Spleen (tissue), 11 donors: ENCODE results near the gene TSPAN14. TPM values are rescaled to one million over a fixed set of nuclear protein-coding genes. Genes with fewer than 3 reads are reported as not detected.

Experiments
- DNase-seq: peaks from one replicate; pipeline ENCODE4 v3.0.0-alpha.2; 2020
- H3K27ac ChIP-seq, 8 donors: fragments of 200-600 bp; sonication (generic) in 7 of 8; 1 replicate in 4 of 8; 2 replicates in 4 of 8; pipeline versions ENCODE4 v1.5.0 to v1.8.0; 2016 to 2021; ENCODE audit warnings: inconsistent platforms in 4 of 8, mild to moderate bottlenecking in 4 of 8, moderate library complexity in 1 of 8
- H3K27me3 ChIP-seq, 7 donors: fragments of 200-600 bp; sonication (generic) in 6 of 7; replicated peaks in 1 of 7; 1 replicate in 4 of 7; 2 replicates in 3 of 7; pipeline versions ENCODE4 v1.5.0 to v1.8.0; 2016 to 2021; ENCODE audit warnings: inconsistent platforms in 3 of 7, mild to moderate bottlenecking in 1 of 7
- H3K36me3 ChIP-seq, 6 donors: fragments of 200-600 bp; sonication (generic) in 5 of 6; 1 replicate in 4 of 6; 2 replicates in 2 of 6; pipeline versions ENCODE4 v1.5.0 to v1.8.0; 2016 to 2021; ENCODE audit warnings: inconsistent platforms in 2 of 6
- H3K4me1 ChIP-seq, 6 donors: fragments of 200-600 bp; sonication (generic) in 5 of 6; 1 replicate in 3 of 6; 2 replicates in 3 of 6; pipeline versions ENCODE4 v1.5.0 to v1.8.0; 2016 to 2021; ENCODE audit warnings: inconsistent platforms in 3 of 6
- H3K4me3 ChIP-seq, 8 donors: fragments of 200-600 bp; sonication (generic) in 7 of 8; 1 replicate in 4 of 8; 2 replicates in 4 of 8; pipeline versions ENCODE4 v1.5.0 to v1.8.0; 2016 to 2021; ENCODE audit warnings: inconsistent platforms in 4 of 8, mild to moderate bottlenecking in 4 of 8, moderate library complexity in 2 of 8
- H3K9me3 ChIP-seq, 8 donors: fragments of 200-600 bp; sonication (generic) in 7 of 8; 1 replicate in 4 of 8; 2 replicates in 4 of 8; pipeline versions ENCODE4 v1.5.0 to v1.8.0; 2016 to 2021; ENCODE audit warnings: inconsistent platforms in 4 of 8
- POLR2A ChIP-seq, 3 donors: fragments of 450-650 bp; IDR thresholded peaks; one replicate each; pipeline ENCODE4 v1.5.1; 2017; ENCODE audit warnings: antibody characterized with exemption in 3 of 3, mild to moderate bottlenecking in 1 of 3
- POLR2AphosphoS5 ChIP-seq, 3 donors: sonication (generic); formaldehyde crosslinking; IDR thresholded peaks; one replicate each; pipeline ENCODE4 v1.5.1; 2017; ENCODE audit warnings: antibody characterized with exemption in 3 of 3
- WGBS, 5 donors: extraction: QIAGEN DNeasy Blood & Tissue Kit in 3 of 5; methylation state at CpG; one replicate each; pipeline versions ENCODE4 v1.1.5 to v1.1.7; 2013 to 2018; 5-methylcytosine and 5-hydroxymethylcytosine counted together
- intact Hi-C: fragments of 100-400 bp; cut with DNase I; formaldehyde crosslinking; loops from one replicate; pipeline ENCODE4 v1.15.0; 2023; ENCODE audit warnings: low total_unique reads
- polyA plus RNA-seq, 3 donors: library from polyadenylated mRNA; stranded (reverse); fragments of 200-250 nt; gene quantifications; one replicate each; pipeline ENCODE4 v1.2.1, GENCODE V29; 2013
- total RNA-seq, 7 donors: library from RNA; depleted of rRNA in 3 of 7; stranded (reverse); fragments of >200 nt in 3 of 7; fragmentation: NEBNext Ultra II Directional in 4 of 7; extraction: Animal tissue kit (Norgen Biotek cat#: 25700) in 4 of 7; gene quantifications; one replicate each; pipeline versions ENCODE4 v1.1.0 to v1.2.1, GENCODE V29; 2016 to 2021
- TF ChIP-seq, protein P1 (sequence below), 11 experiments: fragments of 200-600 bp in 7 of 11; fragments of 450-650 bp in 4 of 11; sonication (generic) in 4 of 11; IDR thresholded peaks in 8 of 11; conservative IDR thresholded peaks in 3 of 11; 1 replicate in 7 of 11; 2 replicates in 4 of 11; pipeline versions ENCODE4 v1.4.0 to v1.8.0; 2016 to 2021; ENCODE audit warnings: antibody characterized with exemption in 11 of 11, inconsistent platforms in 4 of 11, mild to moderate bottlenecking in 1 of 11
- donor health status: healthy with polysubstance abuse.
- donor health status: DM: no; HTN: no; CAD: no; lungs with moderate emphysema.
- donor health status: DM: no; HTN: no; CAD: no.
- donor health status: Bipolar disorder and iron deficiency.
- donor health status: healthy.
- donor health status: DM: no; HTN: no; CAD: no.
- donor health status: DM: yes; HTN: yes; CAD: no.

Gene TSPAN14
- total and polyA plus RNA-seq, 10 donors = 13.3 to 172 (median 108) TPM

DNA sequence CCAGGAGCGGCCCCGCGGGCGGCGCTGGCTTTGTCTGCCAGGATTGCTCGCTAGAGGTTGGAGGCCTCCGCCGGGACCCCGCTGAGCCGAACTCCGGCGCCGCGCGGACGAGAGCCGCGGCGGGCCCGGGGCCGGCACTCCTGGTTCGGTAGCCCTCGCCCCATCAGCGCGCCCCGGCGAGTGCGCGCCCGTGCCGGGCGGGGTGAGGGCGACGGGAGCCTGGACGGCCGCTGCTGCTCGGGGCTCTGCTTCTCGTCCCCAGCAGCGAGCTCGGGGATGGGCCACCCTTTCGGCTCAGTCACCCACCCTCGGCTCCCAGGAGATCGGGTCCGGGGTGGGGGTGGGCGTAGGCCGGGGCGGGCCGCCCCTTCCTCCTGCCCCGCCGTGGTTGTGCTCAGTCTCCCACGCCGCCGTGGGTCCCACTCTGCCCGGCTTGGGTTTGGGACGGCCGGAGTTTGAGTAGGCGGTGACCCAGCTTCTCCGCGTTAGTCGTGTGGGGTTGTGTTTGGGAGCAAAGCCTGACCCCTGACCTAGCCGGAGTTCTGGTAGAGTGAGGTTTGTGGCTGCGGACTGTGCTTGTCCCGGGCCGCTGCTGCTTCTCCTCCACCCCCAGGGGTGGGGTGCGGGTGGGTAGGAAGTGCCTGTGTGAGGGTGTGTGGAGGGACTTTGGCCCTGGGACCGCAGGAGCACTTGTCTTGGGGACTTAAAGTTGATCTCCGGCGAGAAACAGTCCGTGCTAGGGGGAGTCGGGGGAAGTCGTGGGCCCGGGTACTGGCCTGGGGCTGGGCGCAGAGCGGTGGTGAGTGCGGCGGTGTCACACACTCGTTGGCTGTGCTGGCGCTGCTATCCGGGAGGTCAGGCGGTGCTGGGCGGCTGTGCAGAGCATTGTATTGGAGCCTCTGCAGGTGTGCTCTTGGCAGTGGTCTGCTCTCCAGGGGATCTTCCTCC, 677 bp downstream of the TSPAN14 start:
- Histone ChIP-seq H3K4me3 (peak overlapping the region; percentile 78 to 96 (median 82)), H3K27me3 (no peaks in the 10 kb centered on the region), H3K27ac (peak overlapping the region; percentile 92 to 99 (median 98)), H3K36me3 (peaks cover 0 to 12% (median 0%) of the 10 kb centered on the region in 6 donors), H3K9me3 (peaks cover 0 to 6% (median 0%) of the 10 kb centered on the region in 8 donors), H3K4me1 (peaks cover 46 to 75% (median 55%) of the 10 kb centered on the region in 6 donors)
- TF ChIP-seq POLR2AphosphoS5 (IDR thresholded peaks at IDR 0.05) = peak; percentile 65 to 80 (median 76)
- TF ChIP-seq POLR2A (IDR thresholded peaks at IDR 0.05) = no peak
- TF ChIP-seq, protein P1, sequence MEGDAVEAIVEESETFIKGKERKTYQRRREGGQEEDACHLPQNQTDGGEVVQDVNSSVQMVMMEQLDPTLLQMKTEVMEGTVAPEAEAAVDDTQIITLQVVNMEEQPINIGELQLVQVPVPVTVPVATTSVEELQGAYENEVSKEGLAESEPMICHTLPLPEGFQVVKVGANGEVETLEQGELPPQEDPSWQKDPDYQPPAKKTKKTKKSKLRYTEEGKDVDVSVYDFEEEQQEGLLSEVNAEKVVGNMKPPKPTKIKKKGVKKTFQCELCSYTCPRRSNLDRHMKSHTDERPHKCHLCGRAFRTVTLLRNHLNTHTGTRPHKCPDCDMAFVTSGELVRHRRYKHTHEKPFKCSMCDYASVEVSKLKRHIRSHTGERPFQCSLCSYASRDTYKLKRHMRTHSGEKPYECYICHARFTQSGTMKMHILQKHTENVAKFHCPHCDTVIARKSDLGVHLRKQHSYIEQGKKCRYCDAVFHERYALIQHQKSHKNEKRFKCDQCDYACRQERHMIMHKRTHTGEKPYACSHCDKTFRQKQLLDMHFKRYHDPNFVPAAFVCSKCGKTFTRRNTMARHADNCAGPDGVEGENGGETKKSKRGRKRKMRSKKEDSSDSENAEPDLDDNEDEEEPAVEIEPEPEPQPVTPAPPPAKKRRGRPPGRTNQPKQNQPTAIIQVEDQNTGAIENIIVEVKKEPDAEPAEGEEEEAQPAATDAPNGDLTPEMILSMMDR (IDR thresholded peaks at IDR 0.05 in 8 of 11, conservative IDR thresholded peaks at IDR 0.05 in 3 of 11) = peak in 1 of 11 experiments; percentile 10
- WGBS, 5 donors = 0 to 1% (median 1%) methylated on average over 21 to 81 of the region's 81 CpGs
- peak; percentile 92 for DNase-seq
- intact Hi-C loops = no loop called here

DNA sequence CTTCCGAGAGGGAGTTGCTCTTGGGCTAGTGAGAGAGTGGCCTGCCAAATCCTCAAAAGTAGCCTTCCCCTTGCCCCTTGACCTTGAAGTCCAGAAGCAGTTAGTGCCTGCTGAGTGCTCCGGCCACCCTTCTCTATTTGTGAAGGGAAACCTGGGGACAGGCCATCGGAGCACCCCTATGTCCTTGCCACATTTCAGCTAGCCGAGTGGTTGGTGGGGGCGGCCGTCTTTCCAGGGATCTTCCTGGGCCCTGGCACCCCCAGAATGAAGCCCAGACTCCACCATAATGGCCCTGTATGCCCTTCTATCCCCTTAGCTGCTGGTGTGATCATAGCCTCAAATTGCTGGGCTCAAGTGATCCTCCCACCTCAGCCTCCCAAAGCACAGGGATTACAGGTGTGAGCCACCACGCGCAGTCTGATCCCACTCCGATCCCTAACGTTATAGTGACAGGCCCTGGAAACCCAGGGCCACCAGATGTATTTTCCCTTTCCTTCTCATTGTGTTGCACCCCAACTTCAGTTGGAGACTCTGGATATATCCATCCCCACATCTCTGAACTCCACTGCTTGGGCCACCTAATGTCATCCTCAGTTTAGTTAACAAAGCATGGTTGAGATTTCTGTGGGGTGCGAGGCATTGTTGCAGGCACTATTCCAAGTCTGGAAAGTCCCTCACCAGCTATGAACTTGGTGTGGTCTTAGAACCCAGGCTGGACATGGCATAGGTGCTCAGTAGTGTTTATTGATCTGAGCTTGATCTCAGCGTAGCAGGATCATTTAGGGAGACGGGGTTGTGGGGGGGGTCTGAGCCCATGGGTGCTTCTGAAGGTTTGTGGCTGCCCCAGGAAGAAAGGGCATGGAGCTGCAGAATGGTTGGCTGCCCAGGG, 1.6 kb downstream of the TSPAN14 start:
- peaks cover 55 to 75% (median 64%) of the 10 kb centered on the region in 6 donors for H3K4me1 ChIP-seq
- H3K27me3 ChIP-seq = no peaks in the 10 kb centered on the region
- H3K9me3 ChIP-seq = peaks cover 0 to 6% (median 0%) of the 10 kb centered on the region in 8 donors
- WGBS, 5 donors = 55 to 72% (median 62%) methylated on average over 10 to 13 of the region's 13 CpGs
- H3K27ac ChIP-seq = peak overlapping the region in 7 of 8 donors; percentile 92 to 99 (median 99)
- intact Hi-C loops = no loop called here
- no peak for DNase-seq
- peaks cover 0 to 12% (median 0%) of the 10 kb centered on the region in 6 donors for H3K36me3 ChIP-seq
- H3K4me3 ChIP-seq = peak overlapping the region; percentile 78 to 96 (median 82)
- no peak for TF ChIP-seq POLR2AphosphoS5 (IDR thresholded peaks at IDR 0.05)
- TF ChIP-seq POLR2A (IDR thresholded peaks at IDR 0.05) = no peak
- TF ChIP-seq, protein P1 (IDR thresholded peaks at IDR 0.05 in 8 of 11, conservative IDR thresholded peaks at IDR 0.05 in 3 of 11) = no peak

DNA sequence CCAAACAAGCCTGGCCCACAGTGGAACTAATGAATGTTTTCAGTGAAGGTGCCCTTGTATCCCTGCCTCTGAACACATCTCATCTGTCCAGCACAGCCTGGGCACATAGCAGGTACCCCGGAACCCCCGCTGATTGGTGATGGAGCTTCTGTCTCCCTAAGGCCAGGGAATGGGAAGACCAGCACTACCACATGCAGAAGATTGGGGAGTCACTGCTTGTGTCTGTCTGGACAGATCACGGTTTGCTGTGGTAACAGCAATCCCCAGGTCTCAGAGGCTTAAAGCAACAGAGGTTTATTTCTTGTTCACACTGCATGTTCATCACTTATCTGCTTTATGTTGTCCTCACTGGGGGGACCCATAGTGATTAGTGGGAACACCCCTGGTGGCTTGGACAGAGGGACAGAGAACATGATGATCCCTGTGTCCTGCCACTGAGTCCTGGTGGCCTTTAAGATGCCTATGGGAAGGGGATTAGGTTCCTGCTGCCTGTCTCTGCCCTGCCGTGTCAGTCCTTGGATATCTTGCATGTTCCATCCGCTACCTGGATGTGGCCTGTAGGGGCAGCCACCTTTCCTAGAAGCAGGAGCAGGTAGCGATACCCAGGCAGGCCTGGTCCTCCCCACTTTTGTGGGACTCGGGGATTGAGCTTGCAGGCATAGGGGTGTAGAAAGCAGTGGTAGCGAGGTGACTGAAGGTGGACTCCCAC, 3.6 kb downstream of the TSPAN14 start:
- Histone ChIP-seq H3K9me3 (no peaks in the 10 kb centered on the region), H3K4me1 (peaks cover 73 to 89% (median 84%) of the 10 kb centered on the region in 6 donors), H3K36me3 (peaks cover 0 to 16% (median 0%) of the 10 kb centered on the region in 6 donors), H3K4me3 (peak overlapping the region in 2 of 8 donors; percentile 2 to 87), H3K27me3 (no peaks in the 10 kb centered on the region), H3K27ac (peak overlapping the region in 6 of 8 donors; percentile 85 to 99 (median 96))
- intact Hi-C loops = no loop called here
- TF ChIP-seq POLR2AphosphoS5 (IDR thresholded peaks at IDR 0.05) = no peak
- WGBS, 5 donors = 82 to 88% (median 85%) methylated on average over 8 of the region's 8 CpGs
- DNase-seq = peak; percentile 65

DNA sequence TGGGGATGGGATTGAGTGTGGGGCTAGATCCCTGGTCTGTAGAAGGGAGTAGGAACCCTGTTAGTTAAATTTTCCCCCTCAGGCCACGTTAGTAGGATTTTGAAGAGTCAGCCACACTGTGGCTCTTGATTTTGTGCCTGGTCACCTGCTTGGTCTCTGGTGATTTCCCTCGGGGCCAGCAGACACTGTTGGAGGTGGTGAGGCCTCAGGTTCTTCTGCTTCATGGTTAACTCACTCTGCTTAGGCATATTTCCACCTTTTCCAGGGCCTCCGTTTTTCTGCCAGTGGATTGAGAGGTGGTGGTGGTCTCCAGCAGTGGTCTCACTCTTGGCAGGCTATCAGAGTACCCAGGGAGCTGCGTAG, 4.1 kb downstream of the TSPAN14 start:
- Histone ChIP-seq H3K4me3 (peak overlapping the region in 3 of 8 donors; percentile 2 to 87 (median 17)), H3K36me3 (peaks cover 0 to 18% (median 0%) of the 10 kb centered on the region in 6 donors), H3K4me1 (peaks cover 78 to 89% (median 85%) of the 10 kb centered on the region in 6 donors), H3K27me3 (no peaks in the 10 kb centered on the region), H3K9me3 (no peaks in the 10 kb centered on the region), H3K27ac (peak overlapping the region; percentile 79 to 99 (median 88))
- intact Hi-C loops = no loop called here
- no peak for DNase-seq
- 48 to 70% (median 57%) methylated on average over 3 to 4 of the region's 4 CpGs for WGBS, 5 donors
- TF ChIP-seq POLR2A (IDR thresholded peaks at IDR 0.05) = no peak
- no peak for TF ChIP-seq POLR2AphosphoS5 (IDR thresholded peaks at IDR 0.05)
- TF ChIP-seq, protein P1 (IDR thresholded peaks at IDR 0.05 in 8 of 11, conservative IDR thresholded peaks at IDR 0.05 in 3 of 11) = no peak
